DOHH2 (cell line): ENCODE results near the gene SETX.

Experiments used
- CTCF ChIP-seq: fragments of 200-600 bp; sonication (generic); IDR thresholded peaks from one replicate; pipeline ENCODE4 v1.5.1; 2014; ENCODE audit warnings: antibody characterized with exemption, mild to moderate bottlenecking, low read depth, low read length; ENCODE audit not compliant: poor library complexity, severe bottlenecking
- EZH2phosphoT487 ChIP-seq: fragments of 200-600 bp; sonication (generic); IDR thresholded peaks from 2 replicates; pipeline ENCODE4 v1.6.1; 2017; ENCODE audit warnings: borderline replicate concordance, mild to moderate bottlenecking, antibody characterized with exemption, low read length, moderate library complexity, mixed read lengths

DNA sequence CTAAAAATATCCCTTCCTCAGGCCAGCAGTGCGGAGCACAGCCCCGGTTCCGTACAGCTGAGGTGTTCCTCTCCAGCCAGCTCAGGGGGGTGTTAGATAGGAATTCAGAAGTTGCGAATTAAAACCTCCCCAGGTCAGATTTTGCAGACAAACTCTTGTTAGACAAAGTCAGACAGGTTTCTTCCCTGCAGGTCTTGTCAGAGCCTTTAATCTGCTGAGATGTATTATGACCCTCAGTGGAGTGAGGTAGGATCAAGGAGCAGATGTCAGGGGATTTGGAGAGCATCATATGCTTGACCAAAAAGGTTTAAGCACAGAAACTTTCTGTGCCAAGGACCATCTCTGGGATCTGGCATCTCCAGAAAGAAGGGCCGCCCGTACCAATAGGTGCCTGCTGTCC is 132.8 kb downstream of the SETX start:
- TF ChIP-seq CTCF (no peak), EZH2phosphoT487 (no peak)
